ENCODE results near the gene CAMP.

GRCh38 chr3:48233542-48233941 lies 10.2 kb downstream of the CAMP start:
- TF ChIP-seq CTCF (IDR thresholded peaks at IDR 0.05) = no peak
- TF ChIP-seq EZH2phosphoT487 (IDR thresholded peaks at IDR 0.05) = no peak
- TF ChIP-seq EZH2 (IDR thresholded peaks at IDR 0.05) = no peak
